ENCODE results near the gene PRSS53. TPM values are rescaled to one million over a fixed set of nuclear protein-coding genes. Genes with fewer than 3 reads are reported as not detected.
"Not testable (repeated sequence)": the region's sequence is repeated elsewhere in the genome, so short reads cannot be mapped to it uniquely, and the experiment has no call there.

PRSS53 gene
- total RNA-seq, 1 donor, result 1.0 TPM

- no peaks in the 10 kb centered on the region for H3K9me3 ChIP-seq (ENCODE audit: low read depth, low read length)
- H3K4me1 ChIP-seq (ENCODE audit: insufficient read depth, low read length), result peaks cover 43% of the 10 kb centered on the region
- no peaks in the 10 kb centered on the region for H3K27me3 ChIP-seq (ENCODE audit: insufficient read depth, low read length)
- H3K4me3 ChIP-seq (ENCODE audit: low read length), result peak overlapping the region; percentile 82
These were observed 20.2 kb upstream of the PRSS53 start for GRCh38 chr16:31108794-31109558.

- peak within 1 kb of the TSS; percentile 82 for H3K4me3 ChIP-seq (ENCODE audit: low read length)
- peaks cover 36% of the 10 kb centered on the region for H3K4me1 ChIP-seq (ENCODE audit: insufficient read depth, low read length)
These were observed 19.5 kb upstream of the PRSS53 start, which contains the start of gene BCKDK for GRCh38 chr16:31108035-31108793. Gene BCKDK, plus strand, starts transcription at chr16:31108386. Its CDS starts 838 bp downstream, at chr16:31109224.

GRCh38 chr16:31107465-31107867, 18.7 kb upstream of the PRSS53 start:
- Histone ChIP-seq H3K4me1 (ENCODE audit: insufficient read depth, low read length) (peaks cover 28% of the 10 kb centered on the region), H3K4me3 (ENCODE audit: low read length) (no peak overlapping the region), H3K27me3 (ENCODE audit: insufficient read depth, low read length) (no peaks in the 10 kb centered on the region), H3K9me3 (ENCODE audit: low read depth, low read length) (no peaks in the 10 kb centered on the region)

More at GRCh38 chr16:31108035-31108793, 19.5 kb upstream of the PRSS53 start, which contains the start of gene BCKDK:
- Histone ChIP-seq H3K27me3 (ENCODE audit: insufficient read depth, low read length) (no peaks in the 10 kb centered on the region), H3K9me3 (ENCODE audit: low read depth, low read length) (no peaks in the 10 kb centered on the region)

GRCh38 chr16:31106509-31107464, 18.0 kb upstream of the PRSS53 start:
- no peaks in the 10 kb centered on the region for H3K27me3 ChIP-seq (ENCODE audit: insufficient read depth, low read length)
- H3K9me3 ChIP-seq (ENCODE audit: low read depth, low read length), result no peaks in the 10 kb centered on the region
- no peak overlapping the region for H3K4me3 ChIP-seq (ENCODE audit: low read length)
- H3K4me1 ChIP-seq (ENCODE audit: insufficient read depth, low read length), result peaks cover 25% of the 10 kb centered on the region

GRCh38 chr16:31105677-31106213, 17.0 kb upstream of the PRSS53 start:
- peaks cover 25% of the 10 kb centered on the region for H3K4me1 ChIP-seq (ENCODE audit: insufficient read depth, low read length)

GRCh38 chr16:31100876-31101641, 12.3 kb upstream of the PRSS53 start:
- not testable (repeated sequence) for H3K27me3 ChIP-seq (ENCODE audit: insufficient read depth, low read length); H3K9me3 ChIP-seq (ENCODE audit: low read depth, low read length); H3K4me3 ChIP-seq (ENCODE audit: low read length); H3K4me1 ChIP-seq (ENCODE audit: insufficient read depth, low read length)

More at GRCh38 chr16:31105677-31106213, 17.0 kb upstream of the PRSS53 start:
- H3K27me3 ChIP-seq (ENCODE audit: insufficient read depth, low read length), result no peaks in the 10 kb centered on the region
- no peaks in the 10 kb centered on the region for H3K9me3 ChIP-seq (ENCODE audit: low read depth, low read length)
- no peak overlapping the region for H3K4me3 ChIP-seq (ENCODE audit: low read length)

- Histone ChIP-seq H3K9me3 (ENCODE audit: low read depth, low read length) (no peaks in the 10 kb centered on the region), H3K27me3 (ENCODE audit: insufficient read depth, low read length) (no peaks in the 10 kb centered on the region), H3K4me3 (ENCODE audit: low read length) (no peak overlapping the region), H3K4me1 (ENCODE audit: insufficient read depth, low read length) (peaks cover 9% of the 10 kb centered on the region)
These were observed 11.3 kb upstream of the PRSS53 start for GRCh38 chr16:31099860-31100638.

GRCh38 chr16:31094424-31095120, 5.8 kb upstream of the PRSS53 start, which contains the start of gene VKORC1:
Gene VKORC1, minus strand, starts transcription at chr16:31094797. Its CDS starts 68 bp downstream, at chr16:31094729.
- Histone ChIP-seq H3K4me3 (ENCODE audit: low read length) (peak within 1 kb of the TSS; percentile 80), H3K27me3 (ENCODE audit: insufficient read depth, low read length) (no peaks in the 10 kb centered on the region)

GRCh38 chr16:31094088-31094423, 5.3 kb upstream of the PRSS53 start:
- H3K4me1 ChIP-seq (ENCODE audit: insufficient read depth, low read length), result peaks cover 24% of the 10 kb centered on the region
- no peaks in the 10 kb centered on the region for H3K9me3 ChIP-seq (ENCODE audit: low read depth, low read length)
- no peaks in the 10 kb centered on the region for H3K27me3 ChIP-seq (ENCODE audit: insufficient read depth, low read length)
- peak overlapping the region; percentile 80 for H3K4me3 ChIP-seq (ENCODE audit: low read length)

More at GRCh38 chr16:31094424-31095120, 5.8 kb upstream of the PRSS53 start, which contains the start of gene VKORC1:
- Histone ChIP-seq H3K4me1 (ENCODE audit: insufficient read depth, low read length) (peaks cover 24% of the 10 kb centered on the region), H3K9me3 (ENCODE audit: low read depth, low read length) (no peaks in the 10 kb centered on the region)

- H3K4me1 ChIP-seq (ENCODE audit: insufficient read depth, low read length), result peaks cover 24% of the 10 kb centered on the region
- no peak overlapping the region for H3K4me3 ChIP-seq (ENCODE audit: low read length)
- no peaks in the 10 kb centered on the region for H3K27me3 ChIP-seq (ENCODE audit: insufficient read depth, low read length)
- H3K9me3 ChIP-seq (ENCODE audit: low read depth, low read length), result no peaks in the 10 kb centered on the region
These were observed 4.5 kb upstream of the PRSS53 start for GRCh38 chr16:31093132-31093703.

- peaks cover 24% of the 10 kb centered on the region for H3K4me1 ChIP-seq (ENCODE audit: insufficient read depth, low read length)
- no peaks in the 10 kb centered on the region for H3K27me3 ChIP-seq (ENCODE audit: insufficient read depth, low read length)
- no peak overlapping the region for H3K4me3 ChIP-seq (ENCODE audit: low read length)
- no peaks in the 10 kb centered on the region for H3K9me3 ChIP-seq (ENCODE audit: low read depth, low read length)
These were observed 3.6 kb upstream of the PRSS53 start for GRCh38 chr16:31092330-31092729.

- Histone ChIP-seq H3K4me1 (ENCODE audit: insufficient read depth, low read length) (peaks cover 20% of the 10 kb centered on the region), H3K4me3 (ENCODE audit: low read length) (no peak overlapping the region), H3K9me3 (ENCODE audit: low read depth, low read length) (no peaks in the 10 kb centered on the region), H3K27me3 (ENCODE audit: insufficient read depth, low read length) (no peaks in the 10 kb centered on the region)
These were observed 1.8 kb upstream of the PRSS53 start for GRCh38 chr16:31090540-31090939.

Data from mononuclear cell (primary cell).